Body of pancreas (tissue), 4 donors: ENCODE measurements around the gene DTNBP1.

ENCODE experiments used
- CTCF ChIP-seq, 7 experiments: fragments of 450-650 bp in 4 of 7; fragments of 200-600 bp in 3 of 7; sonication (generic) in 3 of 7; IDR thresholded peaks; one replicate each; pipeline ENCODE4 v1.5.1; 2016 to 2019; ENCODE audit warnings: antibody characterized with exemption in 7 of 7
- POLR2A ChIP-seq, 3 donors: fragments of 450-650 bp; IDR thresholded peaks; one replicate each; pipeline ENCODE4 v1.6.1; 2016; ENCODE audit warnings: antibody characterized with exemption in 3 of 3, mild to moderate bottlenecking in 2 of 3

GRCh38 chr6:15509335-15509933, 153.4 kb downstream of the DTNBP1 start:
- TF ChIP-seq CTCF (IDR thresholded peaks at IDR 0.05) (no peak), POLR2A (IDR thresholded peaks at IDR 0.05) (no peak)
